Bronchial epithelial cell (primary cell): ENCODE results near the gene UGT8. TPM values are rescaled to one million over a fixed set of nuclear protein-coding genes. Genes with fewer than 3 reads are reported as not detected.
"Not testable (repeated sequence)": the region's sequence is repeated elsewhere in the genome, so short reads cannot be mapped to it uniquely, and the experiment has no call there.

Experiments
- DNase-seq: peaks from one replicate; pipeline ENCODE4 v3.0.0-alpha.2; 2010; ENCODE audit warnings: low read depth
- FAIRE-seq: peaks from 2 replicates; lab custom pipeline; 2011; peaks lifted over from hg19 to GRCh38; lab: Jason Lieb, UNC
- H3K27me3 ChIP-seq: 2 replicates; pipeline ENCODE4 v1.5.1; 2011; ENCODE audit warnings: low read length; ENCODE audit not compliant: control insufficient read depth, insufficient read depth
- H3K36me3 ChIP-seq: 2 replicates; pipeline ENCODE4 v1.5.1; 2011; ENCODE audit warnings: low read length; ENCODE audit not compliant: control insufficient read depth, insufficient read depth
- H3K4me3 ChIP-seq: 2 replicates; pipeline ENCODE4 v1.5.1; 2011; ENCODE audit warnings: mild to moderate bottlenecking, low read depth, low read length, control low read depth
- total RNA-seq: library from RNA; depleted of rRNA; stranded (reverse); fragments of >200 nt; gene quantifications from 2 replicates; pipeline ENCODE4 v1.2.1, GENCODE V29; 2014
- TF ChIP-seq, protein P1 (sequence below): IDR thresholded peaks from 2 replicates; pipeline ENCODE4 v1.5.1; 2011; ENCODE audit warnings: mild to moderate bottlenecking, moderate library complexity, low read length, control low read depth, inconsistent platforms; ENCODE audit not compliant: insufficient read depth, severe bottlenecking

The UGT8 gene
- total RNA-seq, 1 donor from 2014 or later: under 0.01 TPM

DNA sequence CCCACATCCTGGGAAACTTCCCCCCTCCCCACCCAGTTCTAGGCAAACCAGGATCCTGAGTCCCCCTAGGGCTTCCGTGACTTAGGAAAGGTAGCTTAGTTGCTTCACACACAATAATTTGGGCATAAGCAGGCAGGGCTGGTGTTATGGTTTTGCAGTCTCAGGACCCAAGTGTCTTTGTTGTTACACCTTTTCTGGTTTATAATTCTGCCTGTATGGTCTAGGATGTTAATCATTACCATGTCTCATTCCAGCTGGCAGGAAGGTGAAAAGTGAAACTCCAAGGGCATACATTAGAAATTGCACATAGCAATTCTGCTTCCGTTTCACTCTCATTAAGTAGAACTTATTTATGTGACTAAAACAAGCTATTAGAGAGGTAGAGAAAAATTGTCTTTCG is 16.8 kb downstream of the UGT8 start:
- TF ChIP-seq, protein P1, sequence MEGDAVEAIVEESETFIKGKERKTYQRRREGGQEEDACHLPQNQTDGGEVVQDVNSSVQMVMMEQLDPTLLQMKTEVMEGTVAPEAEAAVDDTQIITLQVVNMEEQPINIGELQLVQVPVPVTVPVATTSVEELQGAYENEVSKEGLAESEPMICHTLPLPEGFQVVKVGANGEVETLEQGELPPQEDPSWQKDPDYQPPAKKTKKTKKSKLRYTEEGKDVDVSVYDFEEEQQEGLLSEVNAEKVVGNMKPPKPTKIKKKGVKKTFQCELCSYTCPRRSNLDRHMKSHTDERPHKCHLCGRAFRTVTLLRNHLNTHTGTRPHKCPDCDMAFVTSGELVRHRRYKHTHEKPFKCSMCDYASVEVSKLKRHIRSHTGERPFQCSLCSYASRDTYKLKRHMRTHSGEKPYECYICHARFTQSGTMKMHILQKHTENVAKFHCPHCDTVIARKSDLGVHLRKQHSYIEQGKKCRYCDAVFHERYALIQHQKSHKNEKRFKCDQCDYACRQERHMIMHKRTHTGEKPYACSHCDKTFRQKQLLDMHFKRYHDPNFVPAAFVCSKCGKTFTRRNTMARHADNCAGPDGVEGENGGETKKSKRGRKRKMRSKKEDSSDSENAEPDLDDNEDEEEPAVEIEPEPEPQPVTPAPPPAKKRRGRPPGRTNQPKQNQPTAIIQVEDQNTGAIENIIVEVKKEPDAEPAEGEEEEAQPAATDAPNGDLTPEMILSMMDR: no peak
- FAIRE-seq (no peak), DNase-seq (peak; percentile 5)
- Histone ChIP-seq H3K36me3 (no peaks in the 10 kb centered on the region), H3K4me3 (no peak overlapping the region), H3K27me3 (no peaks in the 10 kb centered on the region)

DNA sequence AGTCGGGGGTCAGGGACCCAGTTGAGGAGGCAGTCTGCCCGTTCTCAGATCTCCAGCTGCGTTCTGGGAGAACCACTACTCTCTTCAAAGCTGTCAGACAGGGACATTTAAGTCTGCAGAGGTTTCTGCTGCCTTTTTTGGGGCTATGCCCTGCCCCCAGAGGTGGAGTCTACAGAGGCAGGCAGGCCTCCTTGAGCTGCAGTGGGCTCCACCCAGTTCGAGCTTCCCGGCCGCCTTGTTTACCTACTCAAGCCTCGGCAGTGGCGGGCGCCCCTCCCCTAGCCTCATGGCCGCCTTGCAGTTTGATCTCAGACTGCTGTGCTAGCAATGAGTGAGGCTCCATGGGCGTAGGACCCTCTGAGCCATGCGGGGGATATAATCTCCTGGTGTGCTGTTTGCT is 17.4 kb downstream of the UGT8 start:
- DNase-seq, H3K4me3 ChIP-seq, FAIRE-seq, H3K27me3 ChIP-seq, H3K36me3 ChIP-seq: not testable (repeated sequence)

DNA sequence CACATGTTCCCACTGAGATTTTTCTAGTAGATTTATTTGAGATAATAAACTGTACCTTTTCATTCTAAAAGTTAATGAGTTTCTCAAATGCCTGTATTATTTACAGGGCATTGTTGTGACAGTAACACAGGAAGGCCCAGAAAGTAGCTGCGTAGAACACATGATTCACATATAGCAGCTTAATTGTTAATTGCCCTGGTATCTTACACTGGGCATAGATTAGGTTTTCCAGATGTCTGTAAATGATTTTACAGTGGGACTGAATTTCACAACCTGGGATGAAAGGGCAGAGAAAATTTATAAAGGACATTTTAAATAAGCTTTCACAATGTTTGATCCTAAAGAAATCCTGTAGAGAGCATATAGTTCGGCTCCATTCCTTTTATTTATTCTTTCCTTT is 27.6 kb downstream of the UGT8 start:
- Histone ChIP-seq H3K27me3 (no peaks in the 10 kb centered on the region), H3K36me3 (no peaks in the 10 kb centered on the region), H3K4me3 (no peak overlapping the region)
- TF ChIP-seq, protein P1: no peak
- DNase-seq: no peak
- FAIRE-seq: no peak

DNA sequence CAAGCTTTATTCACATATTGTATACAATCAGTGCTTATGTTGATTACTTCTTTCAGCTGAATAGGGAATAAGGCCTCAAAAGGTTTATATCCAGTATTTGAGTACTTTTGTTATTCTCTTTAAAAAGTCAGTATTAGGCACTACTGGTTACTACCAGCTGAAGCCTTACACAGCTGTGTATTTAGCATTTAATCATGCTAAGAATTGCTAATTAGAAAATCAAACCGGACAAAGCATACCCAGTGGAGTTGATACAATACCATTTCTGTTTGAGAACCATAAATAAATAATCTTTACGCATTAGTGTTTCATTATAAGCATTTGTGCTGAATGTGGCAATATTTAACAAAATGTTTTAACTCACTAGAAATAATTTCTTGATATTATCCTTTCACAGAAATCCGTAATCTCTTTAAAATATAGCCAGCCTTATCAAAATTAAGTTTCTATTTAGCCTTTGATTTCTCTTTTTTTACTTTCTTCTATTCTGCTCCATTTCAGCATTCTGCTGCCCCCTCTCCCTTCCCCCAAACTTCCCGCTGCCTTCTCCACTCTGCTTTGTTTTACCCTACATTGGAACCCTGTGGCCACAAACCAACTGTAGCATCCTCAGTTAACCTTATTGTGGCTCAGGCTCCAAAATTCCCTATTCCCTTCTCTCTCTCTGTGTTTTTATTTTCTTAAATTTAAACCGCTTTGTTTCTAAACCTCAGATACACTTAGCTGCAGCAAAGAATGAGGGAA is 37.8 kb downstream of the UGT8 start:
- Histone ChIP-seq H3K4me3 (no peak overlapping the region), H3K36me3 (no peaks in the 10 kb centered on the region), H3K27me3 (no peaks in the 10 kb centered on the region)
- no peak for DNase-seq
- FAIRE-seq: no peak
- TF ChIP-seq, protein P1: no peak

DNA sequence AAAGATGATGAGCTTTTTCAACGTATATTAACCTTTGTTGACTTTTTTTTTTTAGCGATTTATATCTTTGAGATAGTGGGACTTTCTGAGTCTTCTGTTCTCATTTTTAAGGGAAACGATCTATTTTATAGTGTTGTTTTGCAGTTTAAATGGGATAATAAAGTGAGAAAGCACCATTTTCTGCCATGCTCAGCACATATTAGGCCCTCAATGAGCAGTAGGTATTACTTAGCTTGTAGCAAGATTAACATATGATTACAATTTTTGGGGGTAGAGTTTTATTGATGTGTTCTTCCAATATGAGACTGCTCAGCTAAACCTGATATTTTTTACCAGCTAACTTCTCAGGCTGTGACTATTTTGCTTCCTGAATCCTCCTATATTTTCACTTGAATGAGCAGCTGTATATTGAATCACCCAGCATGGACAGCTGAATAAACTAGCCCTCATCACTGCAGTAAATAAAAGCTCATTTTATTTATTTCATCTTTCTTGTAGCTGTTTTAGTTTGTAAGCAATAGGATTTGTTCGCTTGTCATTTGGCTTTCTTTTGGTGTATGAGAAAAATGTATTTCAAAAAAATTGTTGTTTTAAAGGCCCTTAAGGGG is 43.7 kb downstream of the UGT8 start:
- DNase-seq: no peak
- TF ChIP-seq, protein P1: no peak
- FAIRE-seq: no peak
- Histone ChIP-seq H3K4me3 (no peak overlapping the region), H3K36me3 (no peaks in the 10 kb centered on the region), H3K27me3 (no peaks in the 10 kb centered on the region)

DNA sequence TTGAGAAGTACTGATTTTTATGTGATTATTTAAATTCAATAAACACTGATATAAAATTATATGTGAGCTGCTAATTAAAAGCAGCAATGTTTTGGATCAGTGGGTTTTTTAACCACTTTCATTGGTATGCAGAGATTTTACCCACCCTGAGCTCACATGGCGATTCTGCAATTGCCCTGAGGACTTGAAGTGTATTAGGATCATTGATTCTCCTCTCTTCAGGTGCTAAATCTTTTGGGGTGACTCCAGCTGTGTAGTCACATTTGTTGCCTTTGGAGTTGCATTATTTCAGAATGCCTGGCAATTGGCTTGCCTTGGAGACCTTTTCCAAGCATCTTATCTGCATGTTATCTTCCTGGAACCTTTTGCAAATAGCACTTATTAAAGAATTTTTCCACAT is 51.3 kb downstream of the UGT8 start:
- FAIRE-seq (no peak), DNase-seq (no peak)
- no peaks in the 10 kb centered on the region for H3K36me3 ChIP-seq
- TF ChIP-seq, protein P1: no peak
- no peaks in the 10 kb centered on the region for H3K27me3 ChIP-seq
- no peak overlapping the region for H3K4me3 ChIP-seq
